HEK293T (cell line): Measurements from ENCODE around the gene AQP2.

Experiments used
- CTCF ChIA-PET: fragments of 350-600 bp; formaldehyde crosslinking; extraction: SDS; loops from one replicate; lab custom pipeline; 2021; ENCODE audit warnings: antibody characterized with exemption, inconsistent platforms; lab: Yijun Ruan, JAX
- POLR2A ChIA-PET: fragments of 350-600 bp; formaldehyde crosslinking; extraction: SDS; loops from one replicate; lab custom pipeline; 2020; ENCODE audit warnings: antibody characterized with exemption, inconsistent platforms; lab: Yijun Ruan, JAX
- DNase-seq: peaks from one replicate; pipeline ENCODE4 v3.0.0; 2012; ENCODE audit warnings: mixed read lengths; ENCODE audit errors: extremely low spot score
- ARNT ChIP-seq: fragments of 450-650 bp; IDR thresholded peaks from 2 replicates; pipeline ENCODE4 v1.6.1; 2017; ENCODE audit warnings: mild to moderate bottlenecking
- BHLHE40 ChIP-seq: fragments of 450-650 bp; IDR thresholded peaks from 2 replicates; pipeline ENCODE4 v1.6.1; 2016; ENCODE audit warnings: mild to moderate bottlenecking, moderate library complexity, borderline replicate concordance
- CTBP1 ChIP-seq: fragments of 450-650 bp; IDR thresholded peaks from 2 replicates; pipeline ENCODE4 v1.6.1; 2016; ENCODE audit warnings: borderline replicate concordance
- ELF4 ChIP-seq: fragments of 450-650 bp; IDR thresholded peaks from 2 replicates; pipeline ENCODE4 v1.6.1; 2017; ENCODE audit warnings: antibody characterized with exemption
- FOXA1 ChIP-seq: fragments of 450-650 bp; IDR thresholded peaks from 2 replicates; pipeline ENCODE4 v1.6.1; 2016; ENCODE audit warnings: mild to moderate bottlenecking
- FOXK2 ChIP-seq: fragments of 450-650 bp; IDR thresholded peaks from 2 replicates; pipeline ENCODE4 v1.6.1; 2016; ENCODE audit warnings: mild to moderate bottlenecking
- FOXM1 ChIP-seq: fragments of 450-650 bp; IDR thresholded peaks from 2 replicates; pipeline ENCODE4 v1.6.1; 2017; ENCODE audit warnings: mild to moderate bottlenecking, borderline replicate concordance
- HDGF ChIP-seq: fragments of 450-650 bp; IDR thresholded peaks from 2 replicates; pipeline ENCODE4 v1.6.1; 2017; ENCODE audit warnings: antibody characterized with exemption, borderline replicate concordance
- L3MBTL2 ChIP-seq: fragments of 450-650 bp; conservative IDR thresholded peaks from 2 replicates; pipeline ENCODE4 v1.6.1; 2016; ENCODE audit warnings: mild to moderate bottlenecking
- LEF1 ChIP-seq: fragments of 450-650 bp; IDR thresholded peaks from 2 replicates; pipeline ENCODE4 v1.6.1; 2017; ENCODE audit warnings: mild to moderate bottlenecking, borderline replicate concordance
- NFRKB ChIP-seq: fragments of 450-650 bp; IDR thresholded peaks from 2 replicates; pipeline ENCODE4 v1.6.1; 2016; ENCODE audit warnings: mild to moderate bottlenecking, moderate library complexity
- SP1 ChIP-seq: fragments of 450-650 bp; IDR thresholded peaks from 2 replicates; pipeline ENCODE4 v1.6.1; 2017
- SUZ12 ChIP-seq: fragments of 450-650 bp; IDR thresholded peaks from 2 replicates; pipeline ENCODE4 v1.6.1; 2016; ENCODE audit warnings: mild to moderate bottlenecking
- TARDBP ChIP-seq: fragments of 450-650 bp; IDR thresholded peaks from 2 replicates; pipeline ENCODE4 v1.6.1; 2016
- ZNF384 ChIP-seq: fragments of 450-650 bp; IDR thresholded peaks from 2 replicates; pipeline ENCODE4 v1.6.1; 2016
- TF ChIP-seq, protein P1 (sequence below): fragments of 450-650 bp; IDR thresholded peaks from 2 replicates; pipeline ENCODE4 v1.6.1; 2016

AQP2 gene

GRCh38 chr12:49923035-49923644, 27.4 kb upstream of the AQP2 start:
- TF ChIP-seq HDGF (no peak), ARNT (no peak), CTBP1 (no peak), FOXK2 (no peak), BHLHE40 (no peak), LEF1 (no peak), SUZ12 (no peak), TARDBP (no peak), FOXM1 (no peak)
- TF ChIP-seq, protein P1, sequence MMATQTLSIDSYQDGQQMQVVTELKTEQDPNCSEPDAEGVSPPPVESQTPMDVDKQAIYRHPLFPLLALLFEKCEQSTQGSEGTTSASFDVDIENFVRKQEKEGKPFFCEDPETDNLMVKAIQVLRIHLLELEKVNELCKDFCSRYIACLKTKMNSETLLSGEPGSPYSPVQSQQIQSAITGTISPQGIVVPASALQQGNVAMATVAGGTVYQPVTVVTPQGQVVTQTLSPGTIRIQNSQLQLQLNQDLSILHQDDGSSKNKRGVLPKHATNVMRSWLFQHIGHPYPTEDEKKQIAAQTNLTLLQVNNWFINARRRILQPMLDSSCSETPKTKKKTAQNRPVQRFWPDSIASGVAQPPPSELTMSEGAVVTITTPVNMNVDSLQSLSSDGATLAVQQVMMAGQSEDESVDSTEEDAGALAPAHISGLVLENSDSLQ = no peak
- POLR2A ChIA-PET = no interaction called here
- DNase-seq = no peak
- CTCF ChIA-PET = no interaction called here

DNA sequence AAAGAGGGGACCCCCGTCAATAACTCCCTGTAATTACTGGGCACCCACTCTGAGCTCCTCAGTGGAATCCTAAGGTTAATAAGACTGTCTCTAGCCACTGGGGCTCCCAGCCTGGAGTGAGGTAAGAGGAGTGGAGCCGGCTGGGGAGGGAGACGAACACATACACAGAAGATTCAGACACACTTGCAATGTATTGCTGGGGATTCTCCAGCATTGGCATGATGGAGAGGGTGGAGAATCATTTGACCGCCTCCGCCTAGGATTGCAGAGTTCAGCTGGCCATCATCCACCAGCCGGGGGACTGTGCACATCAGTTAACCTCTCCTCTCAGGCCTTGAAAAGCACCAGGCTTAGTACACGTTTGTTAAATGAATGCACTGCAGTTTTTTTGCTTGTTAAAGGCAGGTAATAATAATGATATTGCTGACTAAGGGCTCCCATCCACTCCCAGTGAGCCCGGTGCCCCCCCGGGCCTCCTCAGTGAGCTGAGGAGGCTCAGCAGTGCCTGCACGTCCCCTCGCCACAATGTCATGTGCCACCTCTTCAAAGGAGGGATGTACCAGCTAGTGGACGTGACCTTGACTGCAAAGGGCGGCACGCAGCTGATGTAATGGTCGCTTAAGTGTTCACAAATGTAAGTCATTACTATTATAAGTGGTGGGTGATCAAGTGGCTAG, 26.5 kb upstream of the AQP2 start:
- TF ChIP-seq SUZ12 = no peak
- TF ChIP-seq CTBP1 = no peak
- no peak for TF ChIP-seq TARDBP
- no peak for TF ChIP-seq ARNT
- ChIA-PET POLR2A (no interaction called here), CTCF (no interaction called here)
- DNase-seq = no peak

DNA sequence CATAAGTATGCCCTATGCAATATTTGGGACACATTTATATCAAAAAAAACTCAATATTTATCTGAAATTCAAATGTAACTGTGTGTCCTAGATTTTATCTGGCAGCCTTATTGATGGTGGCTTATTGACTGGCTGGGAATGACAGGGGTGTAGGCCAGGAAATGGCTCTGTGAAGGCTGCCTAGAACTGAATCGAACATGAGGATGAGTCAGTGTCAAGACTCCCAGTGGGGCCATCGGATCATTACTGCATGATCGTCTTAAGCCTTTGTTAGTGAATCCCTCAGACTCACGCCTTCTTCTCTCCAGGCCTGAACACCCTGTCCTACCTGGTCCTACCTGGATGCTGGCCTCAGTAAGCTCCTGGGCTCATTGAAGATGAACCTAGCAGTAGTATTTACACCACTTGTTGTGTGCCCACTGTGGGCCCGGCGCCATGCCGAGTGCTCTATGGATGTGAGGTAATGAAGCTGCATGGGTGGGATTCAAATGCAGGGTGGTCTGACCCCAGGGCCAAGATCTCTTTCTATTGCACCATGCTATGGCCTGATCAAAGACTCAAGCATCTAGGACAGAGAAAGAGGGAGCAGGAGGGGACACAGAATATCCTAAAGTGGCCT, 25.8 kb upstream of the AQP2 start:
- POLR2A ChIA-PET = no interaction called here
- no peak for TF ChIP-seq ZNF384
- no peak for TF ChIP-seq LEF1
- no peak for TF ChIP-seq FOXA1
- TF ChIP-seq ELF4 = no peak
- TF ChIP-seq, protein P1 = no peak
- no peak for TF ChIP-seq TARDBP
- no peak for TF ChIP-seq CTBP1
- no peak for TF ChIP-seq FOXM1
- TF ChIP-seq NFRKB = no peak
- no peak for TF ChIP-seq BHLHE40
- CTCF ChIA-PET = no interaction called here
- no peak for DNase-seq

- ChIA-PET CTCF (interaction anchor here (2.5 kb wide), 1 partner anchor 20 kb away, joined by 11 read pairs; no protein-coding TSS in a partner anchor), POLR2A (no interaction called here)
- no peak for DNase-seq
- TF ChIP-seq LEF1 (no peak), L3MBTL2 (no peak), CTBP1 (no peak), FOXA1 (no peak), SUZ12 (no peak), NFRKB (no peak), ARNT (no peak), BHLHE40 (no peak), ELF4 (no peak), ZNF384 (no peak), HDGF (no peak), SP1 (no peak), FOXM1 (no peak), FOXK2 (no peak), TARDBP (no peak)
- TF ChIP-seq, protein P1 = no peak
Measured at GRCh38 chr12:49925433-49926204, 24.9 kb upstream of the AQP2 start.

DNA sequence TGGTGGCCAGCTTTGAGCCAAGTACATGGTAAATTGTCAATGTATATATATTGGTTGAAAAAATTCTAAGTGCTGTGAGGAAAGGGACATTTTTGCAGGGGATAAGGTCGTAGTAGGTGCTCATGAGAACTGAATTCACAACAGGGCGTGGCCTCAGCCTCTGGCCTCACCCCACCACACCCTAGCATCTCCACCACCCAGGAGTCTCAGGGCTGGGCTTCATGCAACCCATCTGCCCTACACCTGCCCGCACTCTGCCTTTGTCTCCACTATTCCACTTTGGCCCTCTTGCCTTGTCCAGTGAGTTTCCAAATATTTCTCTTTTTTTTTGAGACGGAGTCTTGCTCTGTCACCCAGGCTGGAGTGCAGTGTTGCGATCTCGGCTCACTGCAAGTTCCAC, 22.1 kb upstream of the AQP2 start:
- ChIA-PET CTCF (interaction anchor here (0.8 to 2.5 kb wide), 2 partner anchors 17 to 62 kb away, joined by 3 to 11 read pairs; no protein-coding TSS in a partner anchor), POLR2A (no interaction called here)
- TF ChIP-seq CTBP1 (no peak), ZNF384 (no peak), SUZ12 (no peak), SP1 (no peak), TARDBP (no peak), HDGF (no peak), FOXM1 (no peak), ARNT (no peak), LEF1 (no peak), NFRKB (no peak), FOXK2 (no peak), FOXA1 (no peak), ELF4 (no peak), L3MBTL2 (no peak), BHLHE40 (no peak)
- TF ChIP-seq, protein P1 = no peak
- no peak for DNase-seq
